Adipocyte (in vitro differentiated cells): Measurements from ENCODE around the gene SLIT3.

ENCODE experiments used
- DNase-seq: peaks from one replicate; pipeline ENCODE4 v3.0.0-alpha.2; 2015; ENCODE audit warnings: low read depth
- H3K27me3 ChIP-seq: replicated peaks from 2 replicates; pipeline ENCODE4 v1.7.0; 2013; ENCODE audit warnings: mild to moderate bottlenecking, low read length, moderate library complexity; ENCODE audit not compliant: control insufficient read depth, insufficient read depth
- H3K36me3 ChIP-seq: 2 replicates; pipeline ENCODE4 v1.7.0; 2013; ENCODE audit warnings: low read length, mild to moderate bottlenecking, moderate library complexity; ENCODE audit not compliant: control insufficient read depth, insufficient read depth, severe bottlenecking
- H3K4me1 ChIP-seq: 2 replicates; pipeline ENCODE4 v1.7.0; 2013; ENCODE audit warnings: mild to moderate bottlenecking, low read length, moderate library complexity; ENCODE audit not compliant: control insufficient read depth, insufficient read depth
- H3K4me3 ChIP-seq: 2 replicates; pipeline ENCODE4 v1.7.0; 2013; ENCODE audit warnings: mild to moderate bottlenecking, low read length, moderate library complexity
- H3K9ac ChIP-seq: 2 replicates; pipeline ENCODE4 v1.7.0; 2013; ENCODE audit warnings: mild to moderate bottlenecking, low read length, moderate library complexity
- H3K9me3 ChIP-seq: 2 replicates; pipeline ENCODE4 v1.7.0; 2013; ENCODE audit warnings: mild to moderate bottlenecking, low read length, moderate library complexity; ENCODE audit not compliant: control insufficient read depth

The SLIT3 gene

DNA sequence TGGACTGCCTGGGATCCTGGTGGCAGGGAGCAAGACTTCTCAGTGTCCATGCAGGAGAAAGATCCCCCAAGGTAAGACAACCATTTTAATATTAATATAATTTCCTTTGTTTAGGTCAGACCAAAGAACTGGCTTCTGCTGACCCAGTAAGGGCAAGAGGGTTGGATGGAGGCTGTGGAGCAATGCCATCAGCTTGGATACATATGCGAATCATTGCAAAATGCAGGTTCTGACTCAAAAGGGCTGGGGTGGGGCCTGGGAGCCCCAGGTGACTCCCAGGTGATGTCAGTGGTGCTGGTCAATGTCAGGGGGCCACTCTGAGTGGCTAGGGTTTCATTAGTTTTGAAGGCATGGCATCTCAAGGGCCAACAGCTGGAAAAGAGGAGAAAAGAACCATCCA is 632.9 kb downstream of the SLIT3 start:
- no peak overlapping the region for H3K4me3 ChIP-seq
- DNase-seq: no peak
- peaks cover 96% of the 10 kb centered on the region for H3K36me3 ChIP-seq
- no peaks in the 10 kb centered on the region for H3K9me3 ChIP-seq
- H3K4me1 ChIP-seq: no peaks in the 10 kb centered on the region
- H3K9ac ChIP-seq: no peak overlapping the region
- H3K27me3 ChIP-seq: no peaks in the 10 kb centered on the region

DNA sequence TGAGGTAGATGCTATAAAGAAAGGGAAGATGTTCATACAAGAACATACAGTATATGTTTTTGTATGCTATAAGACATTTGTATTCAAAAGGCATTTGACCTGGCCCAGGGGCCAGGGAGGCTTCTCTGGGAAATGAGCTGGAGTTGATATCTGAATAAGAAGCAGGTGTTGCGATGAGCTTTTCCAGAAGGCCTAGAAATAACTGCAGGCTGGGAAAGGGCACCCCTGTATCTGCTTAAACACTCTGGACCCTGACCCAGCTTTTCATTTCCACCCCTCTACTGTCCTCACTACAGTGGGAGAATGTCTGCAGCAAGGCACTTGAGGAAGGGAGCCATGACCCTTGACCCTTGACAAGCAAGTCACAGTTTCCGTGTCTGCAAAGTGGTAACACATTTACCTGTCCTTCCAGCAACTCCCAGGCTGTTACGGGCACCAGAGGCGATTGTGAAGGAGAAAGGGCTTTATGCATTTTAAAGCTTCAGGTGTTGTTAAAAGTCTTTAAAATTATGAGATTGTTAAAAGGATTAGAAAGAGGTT is 633.6 kb downstream of the SLIT3 start:
- Histone ChIP-seq H3K4me3 (no peak overlapping the region), H3K9me3 (no peaks in the 10 kb centered on the region), H3K27me3 (no peaks in the 10 kb centered on the region), H3K36me3 (peaks cover 89% of the 10 kb centered on the region), H3K9ac (no peak overlapping the region), H3K4me1 (no peaks in the 10 kb centered on the region)
- no peak for DNase-seq

DNA sequence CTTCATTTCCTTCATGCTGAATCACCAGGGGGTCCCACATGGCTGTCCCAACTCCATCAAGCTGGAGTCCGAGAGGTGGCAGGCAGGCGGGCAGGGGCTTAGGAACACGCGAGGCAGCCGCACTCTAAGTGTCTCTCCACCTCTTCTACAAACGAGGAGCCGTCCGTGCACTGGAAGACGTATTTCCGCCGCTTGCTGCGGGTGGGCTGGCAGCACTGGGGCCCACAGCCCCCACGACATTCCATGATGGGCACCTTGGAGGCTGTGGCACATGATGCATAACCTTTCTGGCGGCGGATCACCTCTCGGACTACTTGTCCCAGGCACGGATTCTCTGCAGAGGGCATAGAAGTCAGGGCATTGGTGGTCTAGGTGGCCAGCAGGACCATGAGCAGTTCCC is 634.6 kb downstream of the SLIT3 start:
- Histone ChIP-seq H3K9ac (no peak overlapping the region), H3K4me1 (no peaks in the 10 kb centered on the region), H3K36me3 (peaks cover 79% of the 10 kb centered on the region), H3K27me3 (no peaks in the 10 kb centered on the region), H3K4me3 (no peak overlapping the region), H3K9me3 (no peaks in the 10 kb centered on the region)
- DNase-seq: no peak

DNA sequence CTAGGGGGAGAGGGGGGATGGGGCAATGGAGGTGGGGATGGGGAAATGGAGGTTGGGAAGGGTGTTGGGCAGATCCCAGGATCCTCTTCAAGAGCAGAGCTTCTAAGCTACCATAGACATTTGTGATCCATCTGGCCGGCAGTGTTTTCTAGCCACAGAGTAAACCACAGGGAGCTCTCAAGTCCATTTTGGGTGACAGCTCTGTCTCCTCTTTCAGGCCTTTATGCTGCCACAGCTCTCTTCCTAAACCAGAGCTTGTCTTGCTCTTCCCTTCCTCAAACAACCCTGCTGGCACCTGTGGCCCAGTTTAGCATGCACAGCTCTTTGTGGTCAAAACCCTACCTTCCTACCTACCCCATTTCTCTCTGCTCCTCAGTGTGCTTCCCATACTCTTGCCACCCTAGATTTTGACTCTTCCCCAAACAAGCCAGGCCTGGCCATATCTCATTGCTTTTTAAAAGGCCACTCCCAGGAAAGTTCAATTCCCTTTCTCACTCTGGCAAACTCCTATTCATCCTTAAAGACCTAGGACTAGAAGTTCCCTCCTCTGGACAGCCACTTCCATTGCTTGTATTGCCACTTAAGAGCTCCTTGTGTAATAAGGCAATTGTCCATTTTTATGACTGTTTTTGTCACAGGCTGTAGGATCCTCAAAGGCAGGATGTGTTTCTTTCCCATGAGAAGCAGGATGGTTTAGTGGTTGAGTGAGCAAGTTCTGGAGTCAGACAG is 637.5 kb downstream of the SLIT3 start:
- Histone ChIP-seq H3K4me3 (no peak overlapping the region), H3K27me3 (no peaks in the 10 kb centered on the region), H3K36me3 (peaks cover 49% of the 10 kb centered on the region), H3K4me1 (peaks cover under 1% of the 10 kb centered on the region), H3K9ac (no peak overlapping the region), H3K9me3 (no peaks in the 10 kb centered on the region)
- no peak for DNase-seq

DNA sequence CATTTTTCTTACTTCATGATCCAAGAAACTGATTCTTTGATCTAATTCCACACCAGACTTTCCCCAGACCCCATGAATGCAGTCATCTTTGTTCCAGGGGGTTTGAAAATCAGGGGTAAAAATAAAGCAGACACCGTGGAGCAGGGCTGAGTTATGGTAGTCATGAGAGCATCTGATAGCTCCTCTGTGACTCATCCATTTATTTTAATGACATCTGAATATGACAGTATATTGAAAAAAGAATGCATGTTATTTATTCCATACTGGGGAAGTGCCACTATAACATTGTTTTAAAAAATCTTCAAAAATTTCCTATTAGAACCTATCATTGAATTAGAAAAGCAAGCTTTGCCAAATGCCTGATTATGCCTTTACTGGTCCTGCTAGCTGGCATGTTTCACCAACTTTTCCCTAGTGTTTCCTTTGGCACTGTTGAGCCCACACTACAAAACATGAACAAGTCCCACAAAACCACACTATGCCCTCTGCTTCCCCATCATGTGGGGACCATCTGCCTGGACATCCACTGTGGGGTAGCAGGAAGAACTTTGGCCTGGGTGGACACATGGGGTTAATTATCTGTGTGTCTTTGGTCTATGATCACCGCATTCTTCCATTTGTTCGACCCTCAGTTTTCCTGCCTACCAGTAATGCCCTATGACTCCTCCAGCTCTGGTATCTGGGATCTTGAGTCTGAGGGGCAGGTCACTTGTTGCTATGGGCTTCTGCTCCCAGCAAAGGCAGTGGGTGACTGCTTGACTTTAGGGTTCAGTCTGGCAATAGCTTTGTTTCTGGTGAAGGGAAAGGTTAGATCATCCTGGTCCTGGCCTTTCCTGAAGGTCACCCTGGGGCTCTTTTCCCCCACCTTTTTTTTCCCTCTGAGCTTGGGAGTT is 639.1 kb downstream of the SLIT3 start:
- Histone ChIP-seq H3K27me3 (no peaks in the 10 kb centered on the region), H3K4me1 (peaks cover 12% of the 10 kb centered on the region), H3K9ac (no peak overlapping the region), H3K36me3 (peaks cover 33% of the 10 kb centered on the region), H3K9me3 (no peaks in the 10 kb centered on the region), H3K4me3 (no peak overlapping the region)
- no peak for DNase-seq

DNA sequence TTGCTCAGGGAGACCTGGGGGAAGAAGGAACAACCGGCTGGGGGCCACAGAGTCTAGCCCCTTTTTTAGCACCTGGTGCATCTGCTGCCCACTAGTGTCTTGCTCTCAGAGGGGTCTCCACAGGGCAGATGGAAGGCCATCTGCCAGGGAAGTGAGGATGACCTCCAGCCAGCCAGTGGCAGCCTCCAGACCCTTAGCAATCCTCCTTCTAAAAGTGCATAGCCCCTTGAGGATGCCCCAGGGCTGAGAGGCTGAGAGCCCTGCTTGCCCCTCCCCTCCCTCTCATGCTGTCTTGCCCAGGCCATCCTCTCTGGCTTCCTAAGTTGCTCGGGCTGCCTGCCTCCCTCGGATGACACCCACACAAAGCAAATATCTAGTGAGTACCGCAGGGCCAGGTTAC is 640.2 kb downstream of the SLIT3 start:
- peaks cover 22% of the 10 kb centered on the region for H3K4me1 ChIP-seq
- no peak overlapping the region for H3K4me3 ChIP-seq
- H3K36me3 ChIP-seq: peaks cover 22% of the 10 kb centered on the region
- no peaks in the 10 kb centered on the region for H3K27me3 ChIP-seq
- no peaks in the 10 kb centered on the region for H3K9me3 ChIP-seq
- DNase-seq: no peak
- H3K9ac ChIP-seq: no peak overlapping the region

- H3K9ac ChIP-seq: no peak overlapping the region
- no peaks in the 10 kb centered on the region for H3K9me3 ChIP-seq
- DNase-seq: no peak
- H3K27me3 ChIP-seq: no peaks in the 10 kb centered on the region
- peaks cover 11% of the 10 kb centered on the region for H3K36me3 ChIP-seq
- H3K4me1 ChIP-seq: peaks cover 33% of the 10 kb centered on the region
- H3K4me3 ChIP-seq: no peak overlapping the region
Measured at GRCh38 chr5:168659286-168659847, 641.6 kb downstream of the SLIT3 start.

GRCh38 chr5:168658394-168658793 is 642.5 kb downstream of the SLIT3 start:
- H3K36me3 ChIP-seq: peaks cover 2% of the 10 kb centered on the region
- H3K9ac ChIP-seq: no peak overlapping the region
- H3K27me3 ChIP-seq: no peaks in the 10 kb centered on the region
- H3K9me3 ChIP-seq: no peaks in the 10 kb centered on the region
- H3K4me3 ChIP-seq: no peak overlapping the region
- no peak for DNase-seq
- peaks cover 42% of the 10 kb centered on the region for H3K4me1 ChIP-seq

- H3K9ac ChIP-seq: peak overlapping the region; percentile 60
- H3K4me1 ChIP-seq: peaks cover 54% of the 10 kb centered on the region
- H3K27me3 ChIP-seq: no peaks in the 10 kb centered on the region
- H3K36me3 ChIP-seq: no peaks in the 10 kb centered on the region
- peak; percentile 46 for DNase-seq
- no peaks in the 10 kb centered on the region for H3K9me3 ChIP-seq
- H3K4me3 ChIP-seq: peak overlapping the region; percentile 22
Measured at GRCh38 chr5:168656633-168657032, 644.3 kb downstream of the SLIT3 start.

- Histone ChIP-seq H3K36me3 (no peaks in the 10 kb centered on the region), H3K4me3 (no peak overlapping the region), H3K9ac (peak overlapping the region; percentile 80), H3K9me3 (no peaks in the 10 kb centered on the region), H3K27me3 (no peaks in the 10 kb centered on the region), H3K4me1 (peaks cover 63% of the 10 kb centered on the region)
- no peak for DNase-seq
Measured at GRCh38 chr5:168655316-168655715, 645.6 kb downstream of the SLIT3 start.

- H3K27me3 ChIP-seq: no peaks in the 10 kb centered on the region
- no peaks in the 10 kb centered on the region for H3K9me3 ChIP-seq
- H3K36me3 ChIP-seq: no peaks in the 10 kb centered on the region
- H3K4me1 ChIP-seq: peaks cover 67% of the 10 kb centered on the region
- peak overlapping the region; percentile 12 for H3K4me3 ChIP-seq
- peak; percentile 97 for DNase-seq
- H3K9ac ChIP-seq: peak overlapping the region; percentile 80
Measured at GRCh38 chr5:168654211-168654721, 646.7 kb downstream of the SLIT3 start.
